GM12875 (cell line): ENCODE measurements around the gene PRKAG2.

Source experiments
- H3K4me3 ChIP-seq: one replicate; pipeline ENCODE4 v1.5.1; 2011; ENCODE audit warnings: low read depth, low read length, control low read depth
- TF ChIP-seq, protein P1 (sequence below): IDR thresholded peaks from 2 replicates; pipeline ENCODE4 v1.5.1; 2011; ENCODE audit warnings: low read depth, mild to moderate bottlenecking, control low read depth, inconsistent platforms, low read length, moderate library complexity, borderline replicate concordance; ENCODE audit not compliant: insufficient read depth

PRKAG2 gene

GRCh38 chr7:151905766-151906165, 28.9 kb upstream of the PRKAG2 start:
- TF ChIP-seq, protein P1, sequence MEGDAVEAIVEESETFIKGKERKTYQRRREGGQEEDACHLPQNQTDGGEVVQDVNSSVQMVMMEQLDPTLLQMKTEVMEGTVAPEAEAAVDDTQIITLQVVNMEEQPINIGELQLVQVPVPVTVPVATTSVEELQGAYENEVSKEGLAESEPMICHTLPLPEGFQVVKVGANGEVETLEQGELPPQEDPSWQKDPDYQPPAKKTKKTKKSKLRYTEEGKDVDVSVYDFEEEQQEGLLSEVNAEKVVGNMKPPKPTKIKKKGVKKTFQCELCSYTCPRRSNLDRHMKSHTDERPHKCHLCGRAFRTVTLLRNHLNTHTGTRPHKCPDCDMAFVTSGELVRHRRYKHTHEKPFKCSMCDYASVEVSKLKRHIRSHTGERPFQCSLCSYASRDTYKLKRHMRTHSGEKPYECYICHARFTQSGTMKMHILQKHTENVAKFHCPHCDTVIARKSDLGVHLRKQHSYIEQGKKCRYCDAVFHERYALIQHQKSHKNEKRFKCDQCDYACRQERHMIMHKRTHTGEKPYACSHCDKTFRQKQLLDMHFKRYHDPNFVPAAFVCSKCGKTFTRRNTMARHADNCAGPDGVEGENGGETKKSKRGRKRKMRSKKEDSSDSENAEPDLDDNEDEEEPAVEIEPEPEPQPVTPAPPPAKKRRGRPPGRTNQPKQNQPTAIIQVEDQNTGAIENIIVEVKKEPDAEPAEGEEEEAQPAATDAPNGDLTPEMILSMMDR = no peak

GRCh38 chr7:151905353-151905752, 28.4 kb upstream of the PRKAG2 start:
- TF ChIP-seq, protein P1 = no peak

More at GRCh38 chr7:151905766-151906165, 28.9 kb upstream of the PRKAG2 start:
- H3K4me3 ChIP-seq = no peak overlapping the region

DNA sequence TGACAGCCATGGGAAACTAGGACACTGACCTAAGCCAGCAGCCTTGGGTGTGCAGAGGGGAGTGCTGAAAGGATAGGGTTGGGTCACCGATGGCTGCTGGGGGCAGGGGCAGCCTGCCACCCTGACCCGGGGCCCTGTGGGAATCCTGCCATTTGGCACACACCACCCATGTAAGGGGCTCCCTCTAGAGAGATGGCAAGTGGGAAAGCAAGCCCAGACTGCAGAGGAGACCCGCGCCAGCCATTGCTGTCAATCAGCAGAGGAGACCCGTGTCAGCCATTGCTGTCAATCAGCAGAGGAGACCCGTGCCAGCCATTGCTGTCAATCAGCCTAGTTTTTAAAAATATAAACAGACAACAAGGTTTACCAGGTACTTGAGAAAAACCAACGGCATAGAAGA, 27.4 kb upstream of the PRKAG2 start:
- H3K4me3 ChIP-seq = no peak overlapping the region
- TF ChIP-seq, protein P1 = no peak

More at GRCh38 chr7:151905353-151905752, 28.4 kb upstream of the PRKAG2 start:
- no peak overlapping the region for H3K4me3 ChIP-seq

DNA sequence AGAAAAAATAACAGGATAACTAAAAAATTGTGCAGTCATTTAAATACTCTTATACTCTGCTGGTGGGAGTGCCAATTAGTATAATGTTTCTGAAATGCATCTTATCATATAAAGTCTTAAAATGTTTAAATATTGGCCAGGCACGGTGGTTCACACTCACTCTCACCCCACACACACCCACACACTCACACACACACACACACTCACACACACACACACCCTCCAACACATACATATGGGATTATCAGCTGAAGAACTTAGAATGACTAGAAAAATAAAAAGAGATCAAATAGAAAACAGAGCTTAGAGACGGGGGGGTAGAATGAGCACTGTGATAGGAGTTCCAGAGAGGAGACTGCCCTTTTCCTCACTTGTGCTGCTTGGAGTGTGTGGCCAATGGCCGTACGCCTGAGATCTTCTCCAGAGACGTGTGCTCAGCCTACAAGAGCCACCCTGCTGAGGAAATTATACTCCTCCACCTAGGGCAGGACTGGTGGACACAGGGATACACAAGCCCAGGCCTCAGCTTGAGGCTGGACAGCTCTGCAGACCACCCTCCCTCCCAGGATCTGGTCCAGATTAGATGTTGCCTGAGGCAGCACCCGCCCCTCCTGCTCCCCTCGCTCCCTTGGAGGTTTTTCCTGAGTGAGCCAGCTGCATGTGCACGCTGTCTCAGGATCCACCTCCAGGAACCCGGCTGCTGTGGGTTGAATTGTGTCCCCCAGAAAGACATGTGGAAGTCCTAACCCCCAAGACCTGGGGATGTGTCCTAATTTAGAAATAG, 26.5 kb upstream of the PRKAG2 start:
- no peak overlapping the region for H3K4me3 ChIP-seq
- TF ChIP-seq, protein P1 = no peak

DNA sequence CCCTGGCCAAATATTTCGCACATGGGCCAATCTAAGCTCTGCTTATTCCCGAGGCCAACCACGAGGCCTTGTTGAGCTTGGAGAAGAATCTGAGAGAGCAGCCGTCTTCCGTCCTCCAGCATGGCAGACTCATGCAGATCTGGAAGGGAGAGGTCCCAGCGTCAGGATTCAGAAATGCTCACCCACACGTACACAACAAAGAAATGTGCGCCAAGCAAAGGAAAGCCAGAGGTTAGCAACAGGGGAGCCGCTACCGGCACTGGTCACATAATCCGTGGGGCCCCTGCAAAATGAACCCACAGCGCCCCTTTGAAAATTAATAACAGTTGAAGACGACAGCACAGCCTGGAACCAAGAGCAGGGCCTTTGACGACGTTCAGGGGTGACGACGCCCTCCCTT, 25.4 kb upstream of the PRKAG2 start:
- H3K4me3 ChIP-seq = no peak overlapping the region
- TF ChIP-seq, protein P1 = no peak

GRCh38 chr7:151901828-151902227, 24.9 kb upstream of the PRKAG2 start:
- no peak overlapping the region for H3K4me3 ChIP-seq

More at GRCh38 chr7:151901828-151902227, 24.9 kb upstream of the PRKAG2 start:
- TF ChIP-seq, protein P1 = no peak
